Activated CD8-positive, alpha-beta T cell treated with anti-CD3 and anti-CD28 coated beads for 36 hours (primary cell): ENCODE results near the gene SCRT2. TPM values are rescaled to one million over a fixed set of nuclear protein-coding genes. Genes with fewer than 3 reads are reported as not detected.

ENCODE experiments used
- ATAC-seq: fragments of 200-7000 bp; cut with Tn5 transposase; one replicate; pipeline ENCODE4 v1.10.0; 2021; ENCODE audit warnings: mild to moderate bottlenecking, moderate library complexity
- CTCF ChIA-PET: fragments of 350-600 bp; sonication (Branson Sonifier 250); formaldehyde crosslinking; loops from one replicate; lab custom pipeline; 2021; ENCODE audit warnings: antibody characterized with exemption; lab: Charles Lee
- POLR2A ChIA-PET: fragments of 350-600 bp; sonication (Branson Sonifier 250); formaldehyde crosslinking; loops from one replicate; lab custom pipeline; 2021; ENCODE audit warnings: antibody characterized with exemption; lab: Charles Lee
- DNase-seq: peaks from one replicate; pipeline ENCODE4 v3.0.0-alpha.2; 2020
- H3K27ac Mint-ChIP-seq: one replicate; pipeline ENCODE4 v1.8.0; 2021; ENCODE audit warnings: mild to moderate bottlenecking, mixed read lengths
- H3K27me3 Mint-ChIP-seq: one replicate; pipeline ENCODE4 v1.8.0; 2021; ENCODE audit warnings: mixed read lengths
- H3K36me3 Mint-ChIP-seq: one replicate; pipeline ENCODE4 v1.8.0; 2021; ENCODE audit warnings: low read depth, mixed read lengths
- H3K4me1 Mint-ChIP-seq: one replicate; pipeline ENCODE4 v1.8.0; 2021; ENCODE audit warnings: low read depth, mixed read lengths
- H3K4me3 Mint-ChIP-seq: one replicate; pipeline ENCODE4 v1.8.0; 2021; ENCODE audit warnings: mild to moderate bottlenecking, moderate library complexity, mixed read lengths
- H3K9me3 Mint-ChIP-seq: one replicate; pipeline ENCODE4 v1.8.0; 2021; ENCODE audit warnings: mixed read lengths
- intact Hi-C: fragments of 100-400 bp; cut with micrococcal nuclease; formaldehyde crosslinking; loops from one replicate; pipeline ENCODE4 v1.10.0; 2022
- total RNA-seq, 2 experiments: library from RNA; stranded (reverse); gene quantifications; one replicate each; pipeline ENCODE4 v1.2.3, GENCODE V29; 2021
- TF ChIP-seq, protein P1 (sequence below): fragments of 200-600 bp; IDR thresholded peaks from one replicate; pipeline ENCODE4 v1.8.0; 2022; ENCODE audit warnings: antibody characterized with exemption, mild to moderate bottlenecking

Gene SCRT2
- total RNA-seq, 2 experiments from 2014 or later = not detected

DNA sequence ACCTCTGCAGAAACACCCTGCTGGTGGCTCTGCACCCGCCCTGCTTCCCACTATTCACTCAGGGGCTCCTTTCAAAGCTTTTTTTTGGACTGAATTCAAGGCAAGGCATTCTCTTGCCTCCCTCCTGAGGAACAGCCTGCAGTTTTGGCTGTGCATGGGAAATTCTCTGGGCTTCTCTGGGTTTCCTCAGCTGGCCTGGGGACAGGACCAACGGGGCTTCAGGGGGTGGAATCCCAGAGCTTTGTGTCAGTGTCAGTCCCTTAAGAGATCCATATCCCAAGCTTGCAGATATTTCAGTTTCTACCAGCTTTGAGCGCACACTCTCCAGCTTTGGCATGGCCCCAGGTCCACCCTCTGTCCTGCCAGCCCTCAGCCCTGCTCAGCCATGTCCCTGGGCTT lies 2.0 kb downstream of the SCRT2 start:
- DNase-seq = no peak
- Mint-ChIP-seq H3K27ac (no peak overlapping the region), H3K4me1 (peaks cover 5% of the 10 kb centered on the region), H3K27me3 (peaks cover 61% of the 10 kb centered on the region), H3K36me3 (no peaks in the 10 kb centered on the region), H3K9me3 (no peaks in the 10 kb centered on the region), H3K4me3 (no peak overlapping the region)
- intact Hi-C loops = no loop called here
- no peak for ATAC-seq
- TF ChIP-seq, protein P1, sequence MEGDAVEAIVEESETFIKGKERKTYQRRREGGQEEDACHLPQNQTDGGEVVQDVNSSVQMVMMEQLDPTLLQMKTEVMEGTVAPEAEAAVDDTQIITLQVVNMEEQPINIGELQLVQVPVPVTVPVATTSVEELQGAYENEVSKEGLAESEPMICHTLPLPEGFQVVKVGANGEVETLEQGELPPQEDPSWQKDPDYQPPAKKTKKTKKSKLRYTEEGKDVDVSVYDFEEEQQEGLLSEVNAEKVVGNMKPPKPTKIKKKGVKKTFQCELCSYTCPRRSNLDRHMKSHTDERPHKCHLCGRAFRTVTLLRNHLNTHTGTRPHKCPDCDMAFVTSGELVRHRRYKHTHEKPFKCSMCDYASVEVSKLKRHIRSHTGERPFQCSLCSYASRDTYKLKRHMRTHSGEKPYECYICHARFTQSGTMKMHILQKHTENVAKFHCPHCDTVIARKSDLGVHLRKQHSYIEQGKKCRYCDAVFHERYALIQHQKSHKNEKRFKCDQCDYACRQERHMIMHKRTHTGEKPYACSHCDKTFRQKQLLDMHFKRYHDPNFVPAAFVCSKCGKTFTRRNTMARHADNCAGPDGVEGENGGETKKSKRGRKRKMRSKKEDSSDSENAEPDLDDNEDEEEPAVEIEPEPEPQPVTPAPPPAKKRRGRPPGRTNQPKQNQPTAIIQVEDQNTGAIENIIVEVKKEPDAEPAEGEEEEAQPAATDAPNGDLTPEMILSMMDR = no peak
- CTCF ChIA-PET = interaction anchor here (1.0 kb wide), 2 partner anchors 9 to 28 kb away, joined by 3 to 4 read pairs; no protein-coding TSS in a partner anchor
- POLR2A ChIA-PET = no interaction called here

DNA sequence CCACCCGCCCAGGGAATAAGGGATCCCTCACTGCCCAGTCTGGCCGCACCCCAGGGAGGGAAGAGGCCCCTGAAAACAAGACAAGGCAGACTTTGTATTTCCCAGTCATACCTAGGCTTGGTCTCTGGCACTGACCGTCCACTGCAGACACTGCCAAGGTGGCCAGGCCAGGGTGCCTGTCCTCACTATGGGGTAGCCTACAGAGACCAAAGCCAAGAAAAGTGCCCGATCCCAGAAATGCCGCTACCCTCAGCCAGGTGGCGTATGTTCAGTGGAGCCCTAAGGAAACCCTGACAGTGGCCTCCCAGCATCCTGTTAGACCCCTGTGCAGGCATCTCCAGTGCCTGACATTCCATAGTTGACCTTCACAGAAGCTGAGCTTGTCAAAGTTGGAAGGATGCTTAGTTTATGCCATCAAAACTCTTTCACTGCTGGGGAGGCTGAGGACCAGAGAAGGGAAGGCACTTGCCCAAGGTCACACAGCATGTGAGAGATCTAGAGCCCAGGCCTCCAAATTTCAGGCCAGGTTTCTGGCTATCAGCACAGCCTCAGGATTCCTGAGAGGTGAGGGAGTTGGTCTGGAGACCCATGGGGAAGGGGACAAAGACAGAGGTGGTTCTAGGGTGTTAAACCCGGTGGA lies 2.5 kb downstream of the SCRT2 start:
- H3K4me1 Mint-ChIP-seq = peaks cover 5% of the 10 kb centered on the region
- no peaks in the 10 kb centered on the region for H3K36me3 Mint-ChIP-seq
- ChIA-PET POLR2A (no interaction called here), CTCF (interaction anchor here (1.0 kb wide), 2 partner anchors 8 to 28 kb away, joined by 3 to 4 read pairs; no protein-coding TSS in a partner anchor)
- H3K9me3 Mint-ChIP-seq = no peaks in the 10 kb centered on the region
- H3K27ac Mint-ChIP-seq = no peak overlapping the region
- no peak overlapping the region for H3K4me3 Mint-ChIP-seq
- H3K27me3 Mint-ChIP-seq = peaks cover 58% of the 10 kb centered on the region
- peak; percentile 15 for DNase-seq
- TF ChIP-seq, protein P1 = peak; percentile 13
- ATAC-seq = no peak
- intact Hi-C loops = no loop called here

DNA sequence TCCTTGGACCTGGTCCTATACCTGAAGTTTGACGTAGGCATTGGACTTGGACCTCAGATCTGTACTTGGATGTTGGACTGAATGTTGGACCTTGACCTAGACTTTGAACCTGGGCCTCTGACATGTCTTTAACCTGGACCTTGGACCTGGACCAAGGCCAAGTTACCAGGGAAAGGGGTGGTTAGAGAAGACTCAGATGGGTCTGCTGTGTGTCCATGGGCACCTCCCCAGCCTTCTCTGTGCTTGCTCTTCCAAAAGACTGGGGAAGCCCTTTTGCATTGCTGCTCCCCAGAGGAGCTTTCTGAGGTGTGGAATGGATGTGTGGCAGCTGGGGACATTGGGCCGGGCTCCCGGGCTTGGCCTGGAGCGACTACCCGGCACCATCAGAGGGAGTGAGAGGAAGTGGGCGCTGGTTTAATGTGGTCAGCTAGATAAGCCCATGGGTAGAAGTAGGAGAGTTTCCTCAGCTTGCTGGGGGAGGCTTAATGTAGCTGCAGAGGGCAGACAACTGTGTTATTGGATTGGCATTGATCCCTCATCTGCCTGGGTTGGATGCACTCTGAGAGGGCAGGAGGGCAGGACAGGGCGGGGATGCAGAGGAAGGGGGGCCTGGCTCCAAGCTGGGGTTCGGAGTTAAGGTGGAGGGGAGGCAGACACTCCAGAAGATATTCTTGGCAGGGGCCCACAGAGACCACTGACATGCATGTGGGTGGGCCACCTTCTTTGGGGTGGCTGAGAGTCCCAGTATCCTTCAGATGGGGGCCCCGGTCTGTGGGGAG lies 4.2 kb downstream of the SCRT2 start:
- POLR2A ChIA-PET = interaction anchor here (1.2 kb wide), 1 partner anchor 9 kb away, joined by 3 read pairs; no protein-coding TSS in a partner anchor
- intact Hi-C loops = no loop called here

DNA sequence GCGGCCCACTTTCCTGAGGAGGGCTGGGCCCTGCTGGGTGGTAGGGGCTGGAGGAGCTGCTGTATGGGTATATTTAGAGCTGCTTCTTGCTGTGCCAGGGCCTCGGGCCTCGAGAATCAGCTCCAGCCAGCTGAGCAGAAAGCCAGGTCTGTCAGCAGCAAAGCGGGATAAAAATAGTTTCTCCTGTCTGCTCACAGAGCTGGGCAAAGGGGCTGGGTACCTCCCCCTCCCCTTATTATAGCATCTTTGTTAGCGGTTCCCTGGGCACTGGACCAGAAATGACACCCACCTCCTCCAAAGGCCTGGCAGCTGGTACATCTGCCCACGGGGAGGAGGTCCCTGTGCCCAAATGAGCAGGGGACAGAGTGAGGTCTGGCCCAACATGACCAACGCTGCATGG lies 6.0 kb downstream of the SCRT2 start:
- no peaks in the 10 kb centered on the region for H3K9me3 Mint-ChIP-seq
- H3K27me3 Mint-ChIP-seq = peaks cover 60% of the 10 kb centered on the region
- POLR2A ChIA-PET = no interaction called here
- CTCF ChIA-PET = interaction anchor here (0.8 to 3.0 kb wide), 4 partner anchors 9 to 107 kb away, joined by 4 to 16 read pairs (median 4); no protein-coding TSS in a partner anchor
- TF ChIP-seq, protein P1 = no peak
- intact Hi-C loops = no loop called here
- H3K4me1 Mint-ChIP-seq = no peaks in the 10 kb centered on the region
- H3K27ac Mint-ChIP-seq = no peak overlapping the region
- no peaks in the 10 kb centered on the region for H3K36me3 Mint-ChIP-seq
- DNase-seq (no peak), ATAC-seq (no peak)
- no peak overlapping the region for H3K4me3 Mint-ChIP-seq

More for the DNA sequence above, 4.2 kb downstream of the SCRT2 start:
- Mint-ChIP-seq H3K9me3 (no peaks in the 10 kb centered on the region), H3K4me3 (no peak overlapping the region), H3K4me1 (peaks cover 5% of the 10 kb centered on the region), H3K27ac (no peak overlapping the region), H3K27me3 (peaks cover 57% of the 10 kb centered on the region), H3K36me3 (no peaks in the 10 kb centered on the region)
- DNase-seq (no peak), ATAC-seq (no peak)
- CTCF ChIA-PET = no interaction called here
- TF ChIP-seq, protein P1 = no peak

DNA sequence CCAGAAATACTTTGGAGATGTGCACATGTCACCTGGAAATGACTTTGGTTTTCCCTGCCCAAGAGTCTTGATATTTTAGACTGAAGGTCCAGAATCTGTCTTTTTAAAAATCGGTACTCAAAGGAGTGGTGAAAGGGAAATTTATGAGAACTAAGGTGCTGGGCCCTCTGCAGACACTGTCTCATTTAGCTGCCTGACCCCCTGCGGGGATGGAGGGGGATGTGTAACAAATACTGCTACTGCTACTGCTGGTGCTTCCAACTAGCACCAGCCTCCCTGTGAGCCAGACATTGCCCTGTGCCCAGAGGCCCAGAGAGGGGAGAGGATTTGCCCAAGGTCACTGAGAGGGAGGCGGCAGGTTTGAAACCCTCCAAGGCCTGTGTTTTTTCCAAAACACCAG lies 7.0 kb downstream of the SCRT2 start:
- Mint-ChIP-seq H3K27ac (no peak overlapping the region), H3K4me3 (no peak overlapping the region), H3K9me3 (no peaks in the 10 kb centered on the region), H3K27me3 (peaks cover 53% of the 10 kb centered on the region), H3K36me3 (no peaks in the 10 kb centered on the region), H3K4me1 (no peaks in the 10 kb centered on the region)
- intact Hi-C loops = no loop called here
- ChIA-PET POLR2A (no interaction called here), CTCF (interaction anchor here (1.2 to 3.0 kb wide), 5 partner anchors 10 to 297 kb away, joined by 3 to 17 read pairs (median 4); no protein-coding TSS in a partner anchor)
- no peak for ATAC-seq
- no peak for DNase-seq
- TF ChIP-seq, protein P1 = no peak
